Activated CD4-positive, alpha-beta T cell treated with anti-CD3 and anti-CD28 coated beads, Interleukin-10, Interleukin-2, amounts not matched to agents 100 ng/mL and 50 ng/mL, durations not matched to agents 16 hours and 8 hours (primary cell): Measurements from ENCODE around the gene ESPN.
"Not testable (repeated sequence)": the region's sequence is repeated elsewhere in the genome, so short reads cannot be mapped to it uniquely, and the experiment has no call there.

Source experiments
- DNase-seq: peaks from one replicate; pipeline ENCODE4 v3.0.0-alpha.2; 2020

Gene ESPN

DNA sequence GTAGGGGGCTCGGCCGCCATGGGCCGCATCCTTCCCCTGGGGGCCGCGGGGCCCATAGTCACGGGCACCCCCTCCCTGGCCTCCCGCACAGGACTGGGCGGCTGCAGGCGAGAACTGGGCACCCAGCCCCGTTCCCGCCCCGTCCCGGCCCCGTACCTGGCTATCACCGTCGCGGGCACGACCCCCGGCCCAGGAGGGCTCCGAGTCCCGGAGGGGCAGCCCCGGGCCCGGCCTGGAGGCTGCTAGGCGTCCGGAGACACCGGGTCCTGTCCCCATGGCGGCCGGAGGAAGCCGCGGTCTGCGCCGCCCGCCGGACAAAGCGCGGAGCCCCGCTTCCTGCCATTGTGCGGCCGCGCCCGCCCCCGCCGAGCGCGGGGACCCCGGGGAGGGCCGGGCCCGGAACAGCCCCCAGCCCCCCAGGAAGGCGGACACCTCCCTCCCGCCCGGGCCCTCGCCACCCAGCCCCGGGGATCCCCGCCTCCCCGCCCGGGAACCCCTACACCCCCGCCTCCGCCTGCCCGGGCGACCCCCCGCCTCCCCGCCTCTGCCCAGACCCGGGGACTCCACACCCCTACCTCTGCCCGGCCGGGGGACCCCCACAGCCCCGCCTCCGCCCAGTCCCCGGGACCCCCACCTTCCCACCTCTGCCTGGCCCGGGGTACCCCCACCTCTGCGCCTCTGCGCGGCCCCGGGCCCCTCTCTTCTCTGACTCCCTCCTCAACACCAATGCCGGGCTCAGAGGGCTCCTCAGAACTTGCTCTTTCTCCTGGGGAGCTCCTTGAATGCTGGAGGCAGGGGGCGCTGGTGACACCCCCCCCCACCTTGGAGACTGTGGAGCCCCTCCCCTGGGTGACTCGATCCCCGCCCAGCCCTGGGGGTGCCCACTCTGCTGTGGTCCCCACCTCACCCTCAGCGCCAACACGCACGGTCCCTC, 60.9 kb downstream of the ESPN start:
- DNase-seq = no peak

DNA sequence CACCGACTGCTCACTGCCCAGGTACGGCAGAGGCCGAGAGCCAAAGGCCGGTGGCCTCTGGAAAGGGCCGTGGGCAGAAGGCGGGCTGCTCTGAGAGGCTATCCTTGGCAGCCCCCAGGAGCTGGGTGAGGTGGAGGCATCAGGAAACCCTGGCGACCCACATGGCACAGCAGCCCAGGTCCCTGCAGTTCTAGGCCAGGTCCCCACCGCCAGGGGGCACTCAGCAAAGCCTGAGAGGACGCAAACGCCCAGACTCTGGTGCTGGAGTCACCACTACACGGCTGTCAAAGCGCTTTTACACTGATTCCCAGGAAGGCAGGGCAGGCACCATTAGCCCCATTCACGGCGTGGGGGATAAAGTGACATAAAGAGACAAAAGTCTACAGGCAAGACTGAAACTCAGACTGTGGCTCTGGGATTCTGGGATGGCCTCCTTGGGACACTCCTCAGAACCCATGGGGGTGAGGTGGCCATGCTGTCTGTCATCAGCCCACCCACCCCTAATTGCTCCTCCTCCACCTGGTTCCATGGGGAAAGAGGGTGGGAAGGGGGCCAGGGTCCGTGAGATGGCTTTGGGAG, 61.9 kb downstream of the ESPN start:
- DNase-seq = peak; percentile 86

DNA sequence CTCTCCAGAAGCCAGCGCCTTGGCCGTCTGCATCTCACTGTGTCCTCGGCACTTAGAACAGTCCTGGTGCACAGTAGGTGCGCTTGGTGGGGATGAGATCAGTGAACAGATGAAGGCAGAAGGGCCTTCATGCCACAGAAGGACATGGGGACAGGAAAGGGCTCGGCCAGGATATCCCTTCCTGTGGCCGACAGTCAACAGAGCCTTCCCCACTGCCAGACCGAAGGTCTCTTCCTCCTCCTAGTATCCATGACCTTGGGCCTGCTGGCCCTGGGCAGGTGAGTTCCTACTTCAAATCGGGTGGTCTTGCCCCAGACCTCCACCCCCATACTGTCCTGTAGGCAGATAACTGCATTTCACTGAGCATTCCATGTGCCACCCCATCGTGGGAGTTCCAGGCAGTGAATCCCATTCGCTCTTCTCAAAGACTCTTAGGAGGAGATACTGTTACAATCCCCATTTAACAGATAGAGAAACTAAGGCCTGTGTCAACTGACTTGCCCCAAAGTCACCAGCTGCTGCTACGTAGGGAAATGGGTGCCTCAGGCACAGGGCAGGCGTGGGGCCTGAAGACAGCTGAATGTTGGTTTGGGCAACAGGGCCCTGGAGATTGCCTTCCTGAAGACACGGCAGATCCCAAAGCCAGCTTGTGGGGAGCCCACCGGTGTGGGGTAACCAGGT, 63.4 kb downstream of the ESPN start:
- no peak for DNase-seq

DNA sequence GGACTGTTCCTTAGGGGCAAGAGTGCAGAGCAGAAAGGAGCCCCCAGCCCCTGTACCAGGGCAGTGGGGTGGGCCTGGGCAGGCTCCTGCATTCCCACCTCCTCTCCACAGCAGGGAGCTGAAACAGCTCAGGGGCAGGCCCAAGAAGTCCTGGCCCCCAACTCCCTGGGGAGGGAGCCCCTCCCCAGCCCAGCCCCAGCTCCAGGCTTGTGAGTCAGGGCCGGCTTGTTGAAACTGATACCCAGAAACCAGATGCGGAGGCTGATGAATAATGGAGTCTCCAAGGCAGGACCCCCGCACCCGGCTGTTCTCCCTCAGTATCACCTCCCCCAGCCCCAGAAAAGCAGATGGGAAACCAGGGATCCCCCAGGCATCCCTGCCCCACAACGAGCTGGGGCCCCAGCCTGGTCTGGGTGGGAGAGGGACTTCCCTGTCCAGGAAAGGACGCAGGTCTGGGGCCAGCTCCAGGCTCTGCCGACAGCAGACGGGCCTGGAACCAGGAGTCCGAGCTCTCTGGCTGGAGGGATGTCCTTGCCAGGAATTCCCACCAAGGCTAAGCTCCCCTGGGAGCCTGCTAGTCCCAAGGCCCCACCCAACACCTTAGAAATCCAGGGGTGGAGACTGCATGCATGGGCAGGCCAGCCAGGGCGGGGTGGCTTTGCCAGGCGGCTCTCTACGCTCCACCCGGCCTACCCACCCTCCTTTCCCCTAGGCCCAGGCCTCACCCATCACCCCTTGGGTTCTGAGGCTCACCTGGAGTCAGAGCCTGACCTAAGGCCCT, 64.2 kb downstream of the ESPN start:
- DNase-seq = no peak

GRCh38 chr1:6489383-6489765, 64.8 kb downstream of the ESPN start:
- no peak for DNase-seq

- DNase-seq = peak; percentile 90
These were observed 65.2 kb downstream of the ESPN start for GRCh38 chr1:6489799-6490180.

- DNase-seq = peak; percentile 78
These were observed 65.9 kb downstream of the ESPN start for GRCh38 chr1:6490181-6491080.

DNA sequence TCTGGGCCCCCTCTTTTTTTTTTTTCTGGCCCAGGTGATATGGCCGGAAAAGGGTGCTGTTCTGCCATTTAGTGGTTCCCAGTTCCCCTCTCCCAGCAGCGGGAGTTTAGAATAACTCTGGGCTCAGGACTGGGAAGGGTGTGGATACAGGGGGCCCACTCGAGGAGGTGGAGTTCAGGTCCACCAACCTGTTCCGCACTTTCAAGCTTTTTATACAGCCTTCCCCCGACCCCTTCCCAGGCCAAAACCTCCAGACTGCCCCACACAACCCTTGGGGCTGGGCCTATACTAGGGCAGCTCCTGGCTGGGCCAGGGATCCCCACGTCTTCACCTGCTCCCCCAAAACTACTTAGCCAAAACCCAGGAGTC, 66.5 kb downstream of the ESPN start:
- no peak for DNase-seq

GRCh38 chr1:6491480-6491962, 66.9 kb downstream of the ESPN start, which contains the start of gene PLEKHG5:
PLEKHG5 (minus strand) TSS chr1:6491667; CDS start chr1:6477571, 14,096 bp downstream.
- DNase-seq = no peak

DNA sequence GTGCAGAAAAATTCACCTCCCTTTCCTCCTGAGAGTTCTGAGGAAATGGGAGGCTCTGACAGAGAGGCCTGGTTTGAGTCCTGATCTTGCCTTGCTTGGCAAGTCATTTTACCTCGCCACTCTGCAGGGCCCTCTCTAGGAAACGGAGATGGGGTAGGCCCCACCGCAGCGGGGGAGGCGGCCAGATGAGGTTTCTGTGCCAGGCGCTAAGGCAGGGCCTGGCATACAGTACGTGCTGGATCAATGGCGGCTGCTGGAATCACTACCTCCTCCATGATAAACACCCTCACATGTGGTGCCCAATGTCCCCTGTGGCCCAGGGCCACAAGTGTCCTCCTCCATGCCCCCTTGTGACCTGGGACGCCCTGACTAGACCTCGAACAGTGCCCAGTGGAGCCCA, 67.4 kb downstream of the ESPN start:
- DNase-seq = no peak

- DNase-seq = not testable (repeated sequence)
These were observed 69.3 kb downstream of the ESPN start for GRCh38 chr1:6493834-6494223.

- DNase-seq = no peak
These were observed 70.1 kb downstream of the ESPN start for GRCh38 chr1:6494627-6495026.

DNA sequence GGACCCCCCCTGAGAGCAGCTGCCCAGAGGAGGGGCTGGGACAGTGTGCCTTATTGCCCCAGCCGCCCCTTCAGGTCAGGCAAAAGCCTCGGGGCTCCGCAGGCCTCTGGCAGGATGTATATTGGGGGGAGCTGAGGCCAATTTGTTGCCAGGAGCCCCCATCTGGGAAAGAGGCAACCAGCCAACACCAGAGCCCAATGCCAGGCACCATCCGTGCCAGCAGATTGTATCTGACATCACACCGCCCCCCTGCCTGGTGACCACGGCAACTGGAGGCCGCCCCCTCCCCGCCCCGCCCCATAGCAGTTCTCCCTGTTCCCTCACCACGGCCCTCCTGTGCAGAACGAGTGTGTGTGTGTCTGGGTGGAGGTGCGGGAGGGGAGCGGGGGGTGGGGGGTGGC, 70.5 kb downstream of the ESPN start:
- DNase-seq = no peak

GRCh38 chr1:6495540-6496364, 71.2 kb downstream of the ESPN start:
- no peak for DNase-seq

- no peak for DNase-seq
These were observed 71.8 kb downstream of the ESPN start for GRCh38 chr1:6496365-6496721.

- no peak for DNase-seq
These were observed 72.3 kb downstream of the ESPN start for GRCh38 chr1:6496890-6497214.

- DNase-seq = peak; percentile 26
These were observed 72.8 kb downstream of the ESPN start for GRCh38 chr1:6497215-6497866.

DNA sequence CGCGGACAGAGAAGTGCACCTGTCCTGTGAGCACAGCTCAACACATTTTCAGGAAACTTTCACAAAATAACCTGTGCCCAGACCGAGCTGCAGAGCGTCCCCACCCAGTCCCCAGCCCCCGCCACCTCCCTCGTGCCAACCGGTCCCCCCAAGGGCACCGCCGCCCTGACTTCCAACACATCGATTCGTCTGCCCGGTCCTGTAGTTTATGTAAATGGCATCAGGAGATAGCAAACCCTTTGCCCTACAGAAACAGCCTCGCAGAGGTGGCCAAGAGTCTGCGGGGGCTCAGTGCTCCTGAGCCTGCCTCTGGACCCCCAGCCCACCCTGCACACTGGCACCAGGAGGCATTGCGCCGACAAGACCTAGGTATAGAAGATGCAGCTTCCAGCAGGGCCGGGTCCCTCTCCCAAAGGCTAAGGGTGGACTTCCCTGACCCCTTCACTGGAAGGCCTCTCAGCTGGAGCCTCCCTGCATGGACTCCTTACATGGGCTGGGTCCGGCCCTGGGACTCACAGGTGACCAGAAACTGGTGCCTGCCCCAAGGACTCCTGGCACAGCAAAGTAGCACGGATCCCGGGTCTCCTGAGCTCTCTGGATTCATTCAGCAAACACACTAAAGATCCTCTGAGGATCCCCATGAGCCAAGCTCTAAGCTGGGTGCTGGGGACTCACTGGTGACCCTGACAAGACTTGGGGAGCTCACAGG, 73.4 kb downstream of the ESPN start:
- no peak for DNase-seq

GRCh38 chr1:6498576-6499111, 74.1 kb downstream of the ESPN start:
- DNase-seq = no peak

GRCh38 chr1:6499296-6499695, 74.7 kb downstream of the ESPN start:
- no peak for DNase-seq
